Right cardiac atrium (tissue), 5 donors: ENCODE results near the gene ABCC9. TPM values are rescaled to one million over a fixed set of nuclear protein-coding genes. Genes with fewer than 3 reads are reported as not detected.

Source experiments
- ATAC-seq, 2 donors: fragments of 200-7000 bp; cut with Tn5 transposase; one replicate each; pipeline versions ENCODE4 v1.8.0 to v1.9.1; 2020; ENCODE audit warnings: moderate library complexity in 2 of 2, mild to moderate bottlenecking in 1 of 2
- DNase-seq, 3 donors: peaks; one replicate each; pipeline ENCODE4 v3.0.0-alpha.2; 2020
- H3K27ac ChIP-seq: one replicate; pipeline ENCODE4 v1.5.1; 2013; ENCODE audit warnings: mild to moderate bottlenecking, low read length, control low read depth, moderate library complexity
- H3K27me3 ChIP-seq: one replicate; pipeline ENCODE4 v1.6.1; 2013; ENCODE audit not compliant: control insufficient read depth, insufficient read depth
- H3K4me1 ChIP-seq: one replicate; pipeline ENCODE4 v1.6.1; 2013; ENCODE audit warnings: low read length; ENCODE audit not compliant: control insufficient read depth, insufficient read depth
- H3K4me3 ChIP-seq: one replicate; pipeline ENCODE4 v1.5.1; 2013; ENCODE audit warnings: low read length, control low read depth
- H3K9me3 ChIP-seq: one replicate; pipeline ENCODE4 v1.6.1; 2013; ENCODE audit warnings: low read length; ENCODE audit not compliant: control insufficient read depth
- WGBS: extraction: QIAGEN DNeasy Blood & Tissue Kit; methylation state at CpG from one replicate; pipeline ENCODE4 v1.1.7; 2013; 5-methylcytosine and 5-hydroxymethylcytosine counted together
- intact Hi-C, 4 donors: fragments of 100-400 bp; cut with DNase I; formaldehyde crosslinking; loops; one replicate each; pipeline versions ENCODE4 v1.11.0 to v1.14.0; 2022 to 2023
- polyA plus RNA-seq: library from polyadenylated mRNA; stranded (reverse); fragments of 200-250 nt; gene quantifications from one replicate; pipeline ENCODE4 v1.2.3, GENCODE V29; 2013
- total RNA-seq, 4 donors: library from RNA; stranded (reverse); fragmentation: NEBNext Ultra II Directional; extraction: Animal tissue kit (Norgen Biotek cat#: 25700); gene quantifications; one replicate each; pipeline ENCODE4 v1.2.1, GENCODE V29; 2021
- donor health status: healthy with polysubstance abuse.
- donor health status: DM: no; HTN: yes; CAD: no.
- donor health status: DM: no; HTN: no; CAD: no.
- donor health status: DM: no; HTN: yes; CAD: no; lungs with severe emphysema.
- donor health status: DM: yes; HTN: yes; CAD: no.

ABCC9 gene
- total and polyA plus RNA-seq, 5 donors = 12.1 to 67.8 (median 52.5) TPM

- peak; percentile 58 to 60 for ATAC-seq
- Histone ChIP-seq H3K4me3 (no peak overlapping the region), H3K27me3 (no peaks in the 10 kb centered on the region), H3K9me3 (no peaks in the 10 kb centered on the region), H3K4me1 (no peaks in the 10 kb centered on the region), H3K27ac (peak overlapping the region; percentile 59)
- intact Hi-C loops = loop anchor here in 1 of 4 donors (10.0 kb wide), 1 partner anchor 47 kb away; no protein-coding TSS in a partner anchor
- DNase-seq = peak in 2 of 3 donors; percentile 14 to 19
- 49% methylated on average over 4 of the region's 4 CpGs for WGBS
Observed at GRCh38 chr12:21831791-21832344, 109.4 kb downstream of the ABCC9 start.

- intact Hi-C loops = no loop called here
- Histone ChIP-seq H3K27ac (no peak overlapping the region), H3K4me1 (no peaks in the 10 kb centered on the region), H3K9me3 (no peaks in the 10 kb centered on the region), H3K4me3 (no peak overlapping the region), H3K27me3 (no peaks in the 10 kb centered on the region)
- WGBS = 68% methylated on average over 8 of the region's 8 CpGs
- DNase-seq (peak in 1 of 3 donors; percentile 54), ATAC-seq (peak in 1 of 2 donors; percentile 35)
Observed at GRCh38 chr12:21828779-21829178, 112.4 kb downstream of the ABCC9 start.

GRCh38 chr12:21828136-21828775, 113.0 kb downstream of the ABCC9 start:
- ATAC-seq (no peak), DNase-seq (no peak)
- 77% methylated on average over 4 of the region's 4 CpGs for WGBS
- Histone ChIP-seq H3K4me1 (no peaks in the 10 kb centered on the region), H3K4me3 (no peak overlapping the region), H3K9me3 (no peaks in the 10 kb centered on the region), H3K27ac (no peak overlapping the region), H3K27me3 (no peaks in the 10 kb centered on the region)
- intact Hi-C loops = no loop called here

- Histone ChIP-seq H3K27me3 (no peaks in the 10 kb centered on the region), H3K4me1 (no peaks in the 10 kb centered on the region), H3K4me3 (no peak overlapping the region), H3K9me3 (no peaks in the 10 kb centered on the region), H3K27ac (no peak overlapping the region)
- ATAC-seq (no peak), DNase-seq (no peak)
- WGBS = 23% methylated on average over 3 of the region's 3 CpGs
- intact Hi-C loops = no loop called here
Observed at GRCh38 chr12:21827083-21827482, 114.1 kb downstream of the ABCC9 start.

GRCh38 chr12:21826618-21826910, 114.7 kb downstream of the ABCC9 start:
- Histone ChIP-seq H3K4me3 (no peak overlapping the region), H3K9me3 (no peaks in the 10 kb centered on the region), H3K4me1 (no peaks in the 10 kb centered on the region), H3K27ac (no peak overlapping the region), H3K27me3 (no peaks in the 10 kb centered on the region)
- ATAC-seq = peak in 1 of 2 donors; percentile 15
- no peak for DNase-seq
- intact Hi-C loops = no loop called here
- 59% methylated on average over 4 of the region's 4 CpGs for WGBS

GRCh38 chr12:21825886-21826617, 115.2 kb downstream of the ABCC9 start:
- intact Hi-C loops = no loop called here
- H3K27me3 ChIP-seq = no peaks in the 10 kb centered on the region
- no peak overlapping the region for H3K4me3 ChIP-seq
- WGBS = 73% methylated on average over 2 of the region's 2 CpGs
- no peak overlapping the region for H3K27ac ChIP-seq
- H3K4me1 ChIP-seq = no peaks in the 10 kb centered on the region
- DNase-seq (no peak), ATAC-seq (peak; percentile 61 to 85)
- no peaks in the 10 kb centered on the region for H3K9me3 ChIP-seq

GRCh38 chr12:21823581-21823980, 117.6 kb downstream of the ABCC9 start:
- no peak overlapping the region for H3K27ac ChIP-seq
- intact Hi-C loops = no loop called here

GRCh38 chr12:21819678-21820077, 121.5 kb downstream of the ABCC9 start:
- Histone ChIP-seq H3K4me1 (peaks cover 4% of the 10 kb centered on the region), H3K27ac (no peak overlapping the region), H3K4me3 (no peak overlapping the region), H3K27me3 (no peaks in the 10 kb centered on the region), H3K9me3 (no peaks in the 10 kb centered on the region)
- no peak for DNase-seq
- intact Hi-C loops = no loop called here
- ATAC-seq = no peak

More at GRCh38 chr12:21823581-21823980, 117.6 kb downstream of the ABCC9 start:
- DNase-seq = peak; percentile 70 to 86 (median 84)
- Histone ChIP-seq H3K4me1 (peaks cover 1% of the 10 kb centered on the region), H3K4me3 (no peak overlapping the region), H3K9me3 (no peaks in the 10 kb centered on the region), H3K27me3 (no peaks in the 10 kb centered on the region)
- WGBS = 59% methylated on average over 8 of the region's 8 CpGs
- ATAC-seq = peak; percentile 78 to 89

GRCh38 chr12:21819236-21819635, 122.0 kb downstream of the ABCC9 start:
- H3K27me3 ChIP-seq = no peaks in the 10 kb centered on the region
- no peaks in the 10 kb centered on the region for H3K9me3 ChIP-seq
- H3K4me3 ChIP-seq = no peak overlapping the region
- 22% methylated on average over 2 of the region's 2 CpGs for WGBS
- DNase-seq (no peak), ATAC-seq (no peak)
- H3K27ac ChIP-seq = peak overlapping the region; percentile 27
- intact Hi-C loops = no loop called here
- H3K4me1 ChIP-seq = peaks cover 4% of the 10 kb centered on the region

GRCh38 chr12:21818627-21819026, 122.6 kb downstream of the ABCC9 start:
- H3K9me3 ChIP-seq = no peaks in the 10 kb centered on the region
- intact Hi-C loops = no loop called here
- no peak overlapping the region for H3K27ac ChIP-seq
- WGBS = 27% methylated on average over 2 of the region's 2 CpGs
- ATAC-seq = peak in 1 of 2 donors; percentile 74
- H3K27me3 ChIP-seq = no peaks in the 10 kb centered on the region
- H3K4me1 ChIP-seq = peaks cover 4% of the 10 kb centered on the region
- no peak for DNase-seq
- no peak overlapping the region for H3K4me3 ChIP-seq

GRCh38 chr12:21815306-21816062, 125.7 kb downstream of the ABCC9 start:
- Histone ChIP-seq H3K4me3 (no peak overlapping the region), H3K27ac (no peak overlapping the region), H3K27me3 (no peaks in the 10 kb centered on the region), H3K9me3 (no peaks in the 10 kb centered on the region), H3K4me1 (peaks cover 4% of the 10 kb centered on the region)
- WGBS = 70% methylated on average over 1 of the region's 1 CpG
- intact Hi-C loops = no loop called here
- DNase-seq (no peak), ATAC-seq (no peak)
